ENCODE results near the gene HPCAL1.

Gene HPCAL1

GRCh38 chr2:10452312-10452711 lies 149.6 kb downstream of the HPCAL1 start:
- no peak overlapping the region for H2BK120ac ChIP-seq (ENCODE audit: insufficient read depth, low read length, poor library complexity)
- H2AK5ac ChIP-seq (ENCODE audit: low read length), result no peak overlapping the region
- no peak overlapping the region for H3K9ac ChIP-seq (ENCODE audit: low read length)
- H3K4me2 ChIP-seq (ENCODE audit: low read length), result no peak overlapping the region
- H3K9me3 ChIP-seq (ENCODE audit: insufficient read depth, low read depth, low read length), result peaks cover 3% of the 10 kb centered on the region
- H3K4ac ChIP-seq (ENCODE audit: low read depth, low read length), result no peak overlapping the region
- peaks cover 7 to 10% of the 10 kb centered on the region in 2 experiments for H3K4me1 ChIP-seq (ENCODE audit: control insufficient read depth in 1 of 2, insufficient read depth in 2 of 2, low read length in 2 of 2)
- no peak overlapping the region for H3K14ac ChIP-seq (ENCODE audit: low read length)
- H3K27me3 ChIP-seq (ENCODE audit: insufficient read depth, low read length), result no peaks in the 10 kb centered on the region
- no peak overlapping the region for H4K8ac ChIP-seq (ENCODE audit: low read depth, low read length)
- WGBS (ENCODE audit: extremely low coverage, insufficient coverage, insufficient read length), result no CpG with 5 or more reads among the region's 3 CpGs
- H4K91ac ChIP-seq (ENCODE audit: low read depth, low read length), result no peak overlapping the region
- H4K12ac ChIP-seq (ENCODE audit: low read depth, low read length), result no peak overlapping the region
- no peak overlapping the region for H2AFZ ChIP-seq (ENCODE audit: insufficient read depth, low read length, poor library complexity)
- H3K79me2 ChIP-seq (ENCODE audit: control insufficient read depth, insufficient read depth, low read length, poor library complexity), result peaks cover under 1% of the 10 kb centered on the region
- H3K79me1 ChIP-seq (ENCODE audit: low read length), result peaks cover 12% of the 10 kb centered on the region
- DNase-seq, result no peak
- H3K23ac ChIP-seq (ENCODE audit: low read length), result no peak overlapping the region
- H3K27ac ChIP-seq (ENCODE audit: low read depth, low read length), result no peak overlapping the region
- no peak overlapping the region for H2BK12ac ChIP-seq (ENCODE audit: low read length)
- no peaks in the 10 kb centered on the region for H3K36me3 ChIP-seq (ENCODE audit: control insufficient read depth in 1 of 2, insufficient read depth in 2 of 2, low read length in 2 of 2)
- H3K18ac ChIP-seq (ENCODE audit: low read length), result no peak overlapping the region
- no peak overlapping the region for H2BK5ac ChIP-seq (ENCODE audit: low read depth, low read length, poor library complexity)
- no peak overlapping the region for H3K4me3 ChIP-seq (ENCODE audit: low read depth, low read length)

GRCh38 chr2:10452956-10453904 lies 150.5 kb downstream of the HPCAL1 start:
- Histone ChIP-seq H3K14ac (ENCODE audit: low read length) (no peak overlapping the region), H3K18ac (ENCODE audit: low read length) (no peak overlapping the region), H3K9ac (ENCODE audit: low read length) (no peak overlapping the region), H3K4me2 (ENCODE audit: low read length) (no peak overlapping the region), H3K79me1 (ENCODE audit: low read length) (peaks cover 4% of the 10 kb centered on the region), H3K4ac (ENCODE audit: low read depth, low read length) (no peak overlapping the region), H4K91ac (ENCODE audit: low read depth, low read length) (no peak overlapping the region), H3K27ac (ENCODE audit: low read depth, low read length) (no peak overlapping the region), H2AFZ (ENCODE audit: insufficient read depth, low read length, poor library complexity) (no peak overlapping the region), H4K8ac (ENCODE audit: low read depth, low read length) (no peak overlapping the region), H2AK5ac (ENCODE audit: low read length) (no peak overlapping the region), H3K9me3 (ENCODE audit: insufficient read depth, low read depth, low read length) (peaks cover 3% of the 10 kb centered on the region), H2BK12ac (ENCODE audit: low read length) (no peak overlapping the region), H2BK5ac (ENCODE audit: low read depth, low read length, poor library complexity) (no peak overlapping the region), H3K27me3 (ENCODE audit: insufficient read depth, low read length) (no peaks in the 10 kb centered on the region), H3K23ac (ENCODE audit: low read length) (no peak overlapping the region), H4K12ac (ENCODE audit: low read depth, low read length) (no peak overlapping the region), H3K4me3 (ENCODE audit: low read depth, low read length) (no peak overlapping the region), H2BK120ac (ENCODE audit: insufficient read depth, low read length, poor library complexity) (no peak overlapping the region), H3K79me2 (ENCODE audit: control insufficient read depth, insufficient read depth, low read length, poor library complexity) (no peaks in the 10 kb centered on the region), H3K36me3 (ENCODE audit: control insufficient read depth in 1 of 2, insufficient read depth in 2 of 2, low read length in 2 of 2) (no peaks in the 10 kb centered on the region), H3K4me1 (ENCODE audit: control insufficient read depth in 1 of 2, insufficient read depth in 2 of 2, low read length in 2 of 2) (peaks cover 4 to 8% of the 10 kb centered on the region in 2 experiments)
- no peak for DNase-seq
- no CpG with 5 or more reads among the region's 17 CpGs for WGBS (ENCODE audit: extremely low coverage, insufficient coverage, insufficient read length)

GRCh38 chr2:10453905-10454298 lies 151.2 kb downstream of the HPCAL1 start:
- Histone ChIP-seq H2BK120ac (ENCODE audit: insufficient read depth, low read length, poor library complexity) (no peak overlapping the region), H3K4me2 (ENCODE audit: low read length) (no peak overlapping the region), H3K4me1 (ENCODE audit: control insufficient read depth in 1 of 2, insufficient read depth in 2 of 2, low read length in 2 of 2) (peaks cover 2 to 5% of the 10 kb centered on the region in 2 experiments), H3K79me1 (ENCODE audit: low read length) (peaks cover under 1% of the 10 kb centered on the region), H2BK12ac (ENCODE audit: low read length) (no peak overlapping the region), H4K12ac (ENCODE audit: low read depth, low read length) (no peak overlapping the region), H3K4me3 (ENCODE audit: low read depth, low read length) (no peak overlapping the region), H3K36me3 (ENCODE audit: control insufficient read depth in 1 of 2, insufficient read depth in 2 of 2, low read length in 2 of 2) (no peaks in the 10 kb centered on the region), H3K18ac (ENCODE audit: low read length) (no peak overlapping the region), H3K27me3 (ENCODE audit: insufficient read depth, low read length) (no peaks in the 10 kb centered on the region), H2AK5ac (ENCODE audit: low read length) (no peak overlapping the region), H3K23ac (ENCODE audit: low read length) (no peak overlapping the region), H2BK5ac (ENCODE audit: low read depth, low read length, poor library complexity) (no peak overlapping the region), H4K91ac (ENCODE audit: low read depth, low read length) (peak overlapping the region; percentile 4), H3K14ac (ENCODE audit: low read length) (peak overlapping the region; percentile 31), H3K9ac (ENCODE audit: low read length) (no peak overlapping the region), H3K9me3 (ENCODE audit: insufficient read depth, low read depth, low read length) (peaks cover 3% of the 10 kb centered on the region), H3K27ac (ENCODE audit: low read depth, low read length) (no peak overlapping the region), H2AFZ (ENCODE audit: insufficient read depth, low read length, poor library complexity) (no peak overlapping the region), H3K4ac (ENCODE audit: low read depth, low read length) (no peak overlapping the region), H4K8ac (ENCODE audit: low read depth, low read length) (no peak overlapping the region), H3K79me2 (ENCODE audit: control insufficient read depth, insufficient read depth, low read length, poor library complexity) (no peaks in the 10 kb centered on the region)
- no peak for DNase-seq
- WGBS (ENCODE audit: extremely low coverage, insufficient coverage, insufficient read length), result no CpG with 5 or more reads among the region's 9 CpGs

GRCh38 chr2:10454505-10454904 lies 151.8 kb downstream of the HPCAL1 start:
- no peaks in the 10 kb centered on the region for H3K27me3 ChIP-seq (ENCODE audit: insufficient read depth, low read length)
- H4K91ac ChIP-seq (ENCODE audit: low read depth, low read length), result peak overlapping the region; percentile 4
- H3K4me1 ChIP-seq (ENCODE audit: control insufficient read depth in 1 of 2, insufficient read depth in 2 of 2, low read length in 2 of 2), result peaks cover 2 to 4% of the 10 kb centered on the region in 2 experiments
- peak overlapping the region; percentile 31 for H3K14ac ChIP-seq (ENCODE audit: low read length)
- no peak overlapping the region for H3K18ac ChIP-seq (ENCODE audit: low read length)
- H3K79me1 ChIP-seq (ENCODE audit: low read length), result no peaks in the 10 kb centered on the region
- H2BK120ac ChIP-seq (ENCODE audit: insufficient read depth, low read length, poor library complexity), result no peak overlapping the region
- no peak overlapping the region for H2BK12ac ChIP-seq (ENCODE audit: low read length)
- no peaks in the 10 kb centered on the region for H3K79me2 ChIP-seq (ENCODE audit: control insufficient read depth, insufficient read depth, low read length, poor library complexity)
- H3K36me3 ChIP-seq (ENCODE audit: control insufficient read depth in 1 of 2, insufficient read depth in 2 of 2, low read length in 2 of 2), result no peaks in the 10 kb centered on the region
- no peak overlapping the region for H3K4me2 ChIP-seq (ENCODE audit: low read length)
- no peak overlapping the region for H2BK5ac ChIP-seq (ENCODE audit: low read depth, low read length, poor library complexity)
- WGBS (ENCODE audit: extremely low coverage, insufficient coverage, insufficient read length), result no CpG with 5 or more reads among the region's 7 CpGs
- peak; percentile 55 to 63 for DNase-seq
- no peak overlapping the region for H3K27ac ChIP-seq (ENCODE audit: low read depth, low read length)
- H3K4ac ChIP-seq (ENCODE audit: low read depth, low read length), result no peak overlapping the region
- peaks cover 3% of the 10 kb centered on the region for H3K9me3 ChIP-seq (ENCODE audit: insufficient read depth, low read depth, low read length)
- no peak overlapping the region for H4K8ac ChIP-seq (ENCODE audit: low read depth, low read length)
- H2AK5ac ChIP-seq (ENCODE audit: low read length), result no peak overlapping the region
- H2AFZ ChIP-seq (ENCODE audit: insufficient read depth, low read length, poor library complexity), result no peak overlapping the region
- no peak overlapping the region for H3K23ac ChIP-seq (ENCODE audit: low read length)
- no peak overlapping the region for H3K4me3 ChIP-seq (ENCODE audit: low read depth, low read length)
- no peak overlapping the region for H3K9ac ChIP-seq (ENCODE audit: low read length)
- no peak overlapping the region for H4K12ac ChIP-seq (ENCODE audit: low read depth, low read length)
